GM23338 (cell line): ENCODE measurements around the gene LTB. TPM values are rescaled to one million over a fixed set of nuclear protein-coding genes. Genes with fewer than 3 reads are reported as not detected.

Experiments
- ATAC-seq: fragments of 200-7000 bp; cut with Tn5 transposase; 3 replicates; pipeline ENCODE4 v1.9.1; 2020
- DNase-seq: peaks from one replicate; pipeline ENCODE4 v3.0.0-alpha.2; 2015; ENCODE audit warnings: low spot score
- H2AFZ ChIP-seq: fragments of 200-600 bp; sonication (generic); 2 replicates; pipeline ENCODE4 v1.8.0; 2016; ENCODE audit warnings: antibody characterized with exemption, mild to moderate bottlenecking, moderate library complexity
- H3F3A ChIP-seq: fragments of 200-600 bp; sonication (generic); replicated peaks from 2 replicates; pipeline ENCODE4 v1.8.0; 2017; ENCODE audit warnings: antibody characterized with exemption, mixed run types, low read depth
- H3K27ac ChIP-seq: fragments of 200-600 bp; sonication (generic); 2 replicates; pipeline ENCODE4 v1.6.1; 2016; ENCODE audit warnings: low read depth
- H3K27me3 ChIP-seq: fragments of 200-600 bp; sonication (generic); 2 replicates; pipeline ENCODE4 v1.8.0; 2016; ENCODE audit warnings: mild to moderate bottlenecking, mixed run types, moderate library complexity; ENCODE audit not compliant: insufficient read depth
- H3K36me3 ChIP-seq: fragments of 200-600 bp; sonication (generic); 2 replicates; pipeline ENCODE4 v1.8.0; 2016; ENCODE audit warnings: mild to moderate bottlenecking; ENCODE audit not compliant: insufficient read depth
- H3K4me1 ChIP-seq: fragments of 200-600 bp; sonication (generic); 2 replicates; pipeline ENCODE4 v1.8.0; 2016; ENCODE audit warnings: mild to moderate bottlenecking, moderate library complexity; ENCODE audit not compliant: insufficient read depth
- H3K4me2 ChIP-seq: fragments of 200-600 bp; sonication (generic); 2 replicates; pipeline ENCODE4 v1.7.1; 2017; ENCODE audit warnings: mixed run types
- H3K4me3 ChIP-seq: fragments of 200-600 bp; sonication (generic); 2 replicates; pipeline ENCODE4 v1.6.1; 2016; ENCODE audit warnings: mixed run types
- H3K79me2 ChIP-seq: fragments of 200-600 bp; sonication (generic); replicated peaks from 2 replicates; pipeline ENCODE4 v1.8.0; 2017; ENCODE audit warnings: mild to moderate bottlenecking; ENCODE audit not compliant: insufficient read depth
- H3K9me2 ChIP-seq: fragments of 200-600 bp; sonication (generic); 2 replicates; pipeline ENCODE4 v1.8.0; 2017; ENCODE audit not compliant: insufficient read depth
- H4K20me1 ChIP-seq: fragments of 200-600 bp; sonication (generic); replicated peaks from 2 replicates; pipeline ENCODE4 v1.8.0; 2017; ENCODE audit warnings: mild to moderate bottlenecking; ENCODE audit not compliant: insufficient read depth
- H3K27ac Mint-ChIP-seq: 2 replicates; pipeline ENCODE4 v1.8.0; 2020; ENCODE audit warnings: inconsistent platforms, mild to moderate bottlenecking, moderate library complexity, mixed read lengths
- H3K27me3 Mint-ChIP-seq: 3 replicates; pipeline ENCODE4 v1.8.0; 2022; ENCODE audit warnings: low read depth, mild to moderate bottlenecking, moderate library complexity, mixed read lengths, inconsistent platforms; ENCODE audit not compliant: insufficient read depth, poor library complexity
- H3K36me3 Mint-ChIP-seq: 3 replicates; pipeline ENCODE4 v1.8.0; 2021; ENCODE audit warnings: low read depth, mild to moderate bottlenecking, inconsistent platforms, moderate library complexity, mixed read lengths
- H3K4me1 Mint-ChIP-seq: 3 replicates; pipeline ENCODE4 v1.8.0; 2020; ENCODE audit warnings: mild to moderate bottlenecking, inconsistent platforms, mixed read lengths
- H3K4me3 Mint-ChIP-seq: 3 replicates; pipeline ENCODE4 v1.8.0; 2021; ENCODE audit warnings: moderate library complexity, mild to moderate bottlenecking, inconsistent platforms, mixed read lengths
- H3K9me3 Mint-ChIP-seq: 3 replicates; pipeline ENCODE4 v1.8.0; 2020; ENCODE audit warnings: moderate library complexity, mild to moderate bottlenecking, inconsistent platforms, mixed read lengths
- CREB1 ChIP-seq: fragments of 250-450 bp; sonication (Bioruptor Pico); IDR thresholded peaks from 2 replicates; pipeline ENCODE4 v1.5.0; 2020; ENCODE audit warnings: low read depth, mild to moderate bottlenecking, moderate library complexity
- EZH2 ChIP-seq: fragments of 200-600 bp; sonication (generic); IDR thresholded peaks from one replicate; pipeline ENCODE4 v1.8.0; 2017; ENCODE audit warnings: antibody characterized with exemption, mild to moderate bottlenecking, low read depth; ENCODE audit not compliant: unreplicated experiment
- EZH2phosphoT487 ChIP-seq: fragments of 200-600 bp; sonication (generic); IDR thresholded peaks from one replicate; pipeline ENCODE4 v1.8.1; 2018; ENCODE audit warnings: antibody characterized with exemption; ENCODE audit not compliant: unreplicated experiment
- JUNB ChIP-seq: IDR thresholded peaks from one replicate; pipeline ENCODE4 v1.6.1; 2016; ENCODE audit warnings: antibody characterized with exemption; ENCODE audit not compliant: unreplicated experiment
- NANOG ChIP-seq: IDR thresholded peaks from 2 replicates; pipeline ENCODE4 v1.6.1; 2016; ENCODE audit warnings: antibody characterized with exemption, borderline replicate concordance
- POLR2AphosphoS5 ChIP-seq: IDR thresholded peaks from 2 replicates; pipeline ENCODE4 v1.6.1; 2016; ENCODE audit warnings: antibody characterized with exemption, low read depth
- STAT1 ChIP-seq: IDR thresholded peaks from one replicate; pipeline ENCODE4 v1.6.1; 2016; ENCODE audit warnings: antibody characterized with exemption; ENCODE audit not compliant: unreplicated experiment
- ZNF331 ChIP-seq: fragments of 250-450 bp; sonication (Bioruptor Pico); IDR thresholded peaks from 2 replicates; pipeline ENCODE4 v1.5.0; 2020; ENCODE audit warnings: low read depth, mild to moderate bottlenecking, moderate library complexity
- polyA plus RNA-seq: library from polyadenylated mRNA; unstranded; fragments of >200 nt; fragmentation: Nextera tagmentation; extraction: Ambion mirVana; gene quantifications from 2 replicates; pipeline ENCODE4 v1.2.1, GENCODE V29; 2016
- total RNA-seq: library from RNA; depleted of rRNA; stranded (reverse); fragments of >200 nt; shearing (Covaris generic); gene quantifications from 2 replicates; pipeline ENCODE4 v1.2.3, GENCODE V29; 2014
- TF ChIP-seq, protein P1 (sequence below), 2 experiments: fragments of 200-600 bp in 1 of 2; sonication (generic) in 1 of 2; conservative IDR thresholded peaks; 2 replicates each; pipeline versions ENCODE4 v1.5.1 to v1.6.1; 2016 to 2017; ENCODE audit warnings: antibody characterized with exemption in 2 of 2, low read depth in 2 of 2, mild to moderate bottlenecking in 2 of 2, moderate library complexity in 1 of 2
- TF ChIP-seq, protein P2 (sequence below): IDR thresholded peaks from 2 replicates; pipeline ENCODE4 v1.6.1; 2016; ENCODE audit warnings: antibody characterized with exemption
- TF ChIP-seq, protein P3 (sequence below): IDR thresholded peaks from one replicate; pipeline ENCODE4 v1.6.1; 2018; ENCODE audit warnings: antibody characterized with exemption; ENCODE audit not compliant: unreplicated experiment

LTB gene
- total and polyA plus RNA-seq, 2 experiments from 2014 or later, result 1.7 TPM; not detected in 1

DNA sequence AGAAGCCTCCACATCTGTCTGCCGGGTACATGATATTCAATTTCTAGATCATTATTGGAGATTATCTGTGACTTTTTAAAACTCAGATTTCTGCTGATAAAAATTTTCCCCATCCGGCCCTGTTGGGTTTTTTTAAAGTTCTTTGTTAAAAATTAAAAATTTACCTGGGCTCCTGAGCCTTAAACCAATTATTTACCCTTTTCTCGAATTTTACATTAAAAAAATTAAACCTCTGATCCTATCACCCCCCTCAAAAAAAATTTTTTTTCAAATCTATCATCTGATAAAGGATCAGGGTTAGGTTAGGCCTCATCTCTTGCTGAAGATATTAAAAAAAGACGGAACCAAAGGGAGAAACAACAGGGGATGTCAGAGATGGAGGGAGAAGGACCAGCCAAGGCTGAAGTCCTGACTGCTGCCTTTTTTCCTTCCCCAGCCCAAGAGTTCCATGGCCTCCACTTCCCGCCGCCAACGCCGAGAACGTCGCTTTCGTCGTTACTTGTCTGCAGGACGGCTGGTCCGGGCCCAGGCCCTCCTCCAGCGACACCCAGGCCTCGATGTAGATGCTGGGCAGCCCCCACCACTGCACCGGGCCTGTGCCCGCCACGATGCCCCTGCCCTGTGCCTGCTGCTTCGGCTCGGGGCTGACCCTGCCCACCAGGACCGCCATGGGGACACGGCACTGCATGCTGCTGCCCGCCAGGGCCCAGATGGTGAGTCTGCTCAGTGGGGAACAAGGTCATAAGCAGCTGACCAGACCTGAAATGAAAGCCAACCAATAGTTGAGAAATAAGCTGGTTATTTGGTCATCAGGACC is 34.3 kb downstream of the LTB start:
- H3K4me1 ChIP-seq, result peaks cover 10% of the 10 kb centered on the region; the same call in 1 of the 2 replicates
- no peaks in the 10 kb centered on the region for H3K9me2 ChIP-seq
- no peaks in the 10 kb centered on the region for H4K20me1 ChIP-seq
- H3K4me2 ChIP-seq, result peak overlapping the region; percentile 72
- ATAC-seq, result no peak
- 0 out of 2 replicates have a peak, but pooled peaks cover 4% of the 10 kb centered on the region for H3F3A ChIP-seq
- 0 out of 2 replicates have a peak, but pooled peaks cover 8% of the 10 kb centered on the region for H3K36me3 ChIP-seq
- H3K4me3 ChIP-seq, result peak overlapping the region; percentile 58
- H3K27me3 Mint-ChIP-seq, result peaks cover 5% of the 10 kb centered on the region
- peaks cover 16% of the 10 kb centered on the region for H3K79me2 ChIP-seq
- TF ChIP-seq EZH2 (no peak), ZNF331 (CRISPR knock-in tag) (no peak), POLR2AphosphoS5 (no peak), EZH2phosphoT487 (no peak), JUNB (no peak), STAT1 (no peak), CREB1 (CRISPR knock-in tag) (no peak), NANOG (no peak)
- TF ChIP-seq, protein P1, sequence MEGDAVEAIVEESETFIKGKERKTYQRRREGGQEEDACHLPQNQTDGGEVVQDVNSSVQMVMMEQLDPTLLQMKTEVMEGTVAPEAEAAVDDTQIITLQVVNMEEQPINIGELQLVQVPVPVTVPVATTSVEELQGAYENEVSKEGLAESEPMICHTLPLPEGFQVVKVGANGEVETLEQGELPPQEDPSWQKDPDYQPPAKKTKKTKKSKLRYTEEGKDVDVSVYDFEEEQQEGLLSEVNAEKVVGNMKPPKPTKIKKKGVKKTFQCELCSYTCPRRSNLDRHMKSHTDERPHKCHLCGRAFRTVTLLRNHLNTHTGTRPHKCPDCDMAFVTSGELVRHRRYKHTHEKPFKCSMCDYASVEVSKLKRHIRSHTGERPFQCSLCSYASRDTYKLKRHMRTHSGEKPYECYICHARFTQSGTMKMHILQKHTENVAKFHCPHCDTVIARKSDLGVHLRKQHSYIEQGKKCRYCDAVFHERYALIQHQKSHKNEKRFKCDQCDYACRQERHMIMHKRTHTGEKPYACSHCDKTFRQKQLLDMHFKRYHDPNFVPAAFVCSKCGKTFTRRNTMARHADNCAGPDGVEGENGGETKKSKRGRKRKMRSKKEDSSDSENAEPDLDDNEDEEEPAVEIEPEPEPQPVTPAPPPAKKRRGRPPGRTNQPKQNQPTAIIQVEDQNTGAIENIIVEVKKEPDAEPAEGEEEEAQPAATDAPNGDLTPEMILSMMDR (conservative IDR thresholded peaks at IDR 0.05; ENCODE audit: low read depth in 2 of 2), result no peak
- TF ChIP-seq, protein P2, sequence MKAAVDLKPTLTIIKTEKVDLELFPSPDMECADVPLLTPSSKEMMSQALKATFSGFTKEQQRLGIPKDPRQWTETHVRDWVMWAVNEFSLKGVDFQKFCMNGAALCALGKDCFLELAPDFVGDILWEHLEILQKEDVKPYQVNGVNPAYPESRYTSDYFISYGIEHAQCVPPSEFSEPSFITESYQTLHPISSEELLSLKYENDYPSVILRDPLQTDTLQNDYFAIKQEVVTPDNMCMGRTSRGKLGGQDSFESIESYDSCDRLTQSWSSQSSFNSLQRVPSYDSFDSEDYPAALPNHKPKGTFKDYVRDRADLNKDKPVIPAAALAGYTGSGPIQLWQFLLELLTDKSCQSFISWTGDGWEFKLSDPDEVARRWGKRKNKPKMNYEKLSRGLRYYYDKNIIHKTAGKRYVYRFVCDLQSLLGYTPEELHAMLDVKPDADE, result no peak
- TF ChIP-seq, protein P3, sequence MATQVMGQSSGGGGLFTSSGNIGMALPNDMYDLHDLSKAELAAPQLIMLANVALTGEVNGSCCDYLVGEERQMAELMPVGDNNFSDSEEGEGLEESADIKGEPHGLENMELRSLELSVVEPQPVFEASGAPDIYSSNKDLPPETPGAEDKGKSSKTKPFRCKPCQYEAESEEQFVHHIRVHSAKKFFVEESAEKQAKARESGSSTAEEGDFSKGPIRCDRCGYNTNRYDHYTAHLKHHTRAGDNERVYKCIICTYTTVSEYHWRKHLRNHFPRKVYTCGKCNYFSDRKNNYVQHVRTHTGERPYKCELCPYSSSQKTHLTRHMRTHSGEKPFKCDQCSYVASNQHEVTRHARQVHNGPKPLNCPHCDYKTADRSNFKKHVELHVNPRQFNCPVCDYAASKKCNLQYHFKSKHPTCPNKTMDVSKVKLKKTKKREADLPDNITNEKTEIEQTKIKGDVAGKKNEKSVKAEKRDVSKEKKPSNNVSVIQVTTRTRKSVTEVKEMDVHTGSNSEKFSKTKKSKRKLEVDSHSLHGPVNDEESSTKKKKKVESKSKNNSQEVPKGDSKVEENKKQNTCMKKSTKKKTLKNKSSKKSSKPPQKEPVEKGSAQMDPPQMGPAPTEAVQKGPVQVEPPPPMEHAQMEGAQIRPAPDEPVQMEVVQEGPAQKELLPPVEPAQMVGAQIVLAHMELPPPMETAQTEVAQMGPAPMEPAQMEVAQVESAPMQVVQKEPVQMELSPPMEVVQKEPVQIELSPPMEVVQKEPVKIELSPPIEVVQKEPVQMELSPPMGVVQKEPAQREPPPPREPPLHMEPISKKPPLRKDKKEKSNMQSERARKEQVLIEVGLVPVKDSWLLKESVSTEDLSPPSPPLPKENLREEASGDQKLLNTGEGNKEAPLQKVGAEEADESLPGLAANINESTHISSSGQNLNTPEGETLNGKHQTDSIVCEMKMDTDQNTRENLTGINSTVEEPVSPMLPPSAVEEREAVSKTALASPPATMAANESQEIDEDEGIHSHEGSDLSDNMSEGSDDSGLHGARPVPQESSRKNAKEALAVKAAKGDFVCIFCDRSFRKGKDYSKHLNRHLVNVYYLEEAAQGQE, result no peak
- peaks cover 18% of the 10 kb centered on the region for H3K4me1 Mint-ChIP-seq
- H3K9me3 Mint-ChIP-seq, result no peaks in the 10 kb centered on the region
- no peak overlapping the region for H2AFZ ChIP-seq
- peak overlapping the region; percentile 95 for H3K27ac Mint-ChIP-seq
- H3K4me3 Mint-ChIP-seq, result peak overlapping the region; percentile 76
- H3K27ac ChIP-seq, result peak overlapping the region; percentile 46
- DNase-seq, result peak; percentile 17
- no peaks in the 10 kb centered on the region for H3K27me3 ChIP-seq
- H3K36me3 Mint-ChIP-seq, result peaks cover 25% of the 10 kb centered on the region
